Measurements from ENCODE around the gene PP2D1.
"Not testable (repeated sequence)": the region's sequence is repeated elsewhere in the genome, so short reads cannot be mapped to it uniquely, and the experiment has no call there.

PP2D1 gene

GRCh38 chr3:20041197-20041780 is 29.2 kb upstream of the PP2D1 start:
- DNase-seq, result peak; percentile 83
- in situ Hi-C loops (cut with MboI; ENCODE audit: low pct_unique_long_range_greater_than_20kb, low sequenced_read_pairs), result no loop called here

GRCh38 chr3:20040548-20041196 is 28.6 kb upstream of the PP2D1 start:
- peak; percentile 75 for DNase-seq
- in situ Hi-C loops (cut with MboI; ENCODE audit: low pct_unique_long_range_greater_than_20kb, low sequenced_read_pairs), result no loop called here

DNA sequence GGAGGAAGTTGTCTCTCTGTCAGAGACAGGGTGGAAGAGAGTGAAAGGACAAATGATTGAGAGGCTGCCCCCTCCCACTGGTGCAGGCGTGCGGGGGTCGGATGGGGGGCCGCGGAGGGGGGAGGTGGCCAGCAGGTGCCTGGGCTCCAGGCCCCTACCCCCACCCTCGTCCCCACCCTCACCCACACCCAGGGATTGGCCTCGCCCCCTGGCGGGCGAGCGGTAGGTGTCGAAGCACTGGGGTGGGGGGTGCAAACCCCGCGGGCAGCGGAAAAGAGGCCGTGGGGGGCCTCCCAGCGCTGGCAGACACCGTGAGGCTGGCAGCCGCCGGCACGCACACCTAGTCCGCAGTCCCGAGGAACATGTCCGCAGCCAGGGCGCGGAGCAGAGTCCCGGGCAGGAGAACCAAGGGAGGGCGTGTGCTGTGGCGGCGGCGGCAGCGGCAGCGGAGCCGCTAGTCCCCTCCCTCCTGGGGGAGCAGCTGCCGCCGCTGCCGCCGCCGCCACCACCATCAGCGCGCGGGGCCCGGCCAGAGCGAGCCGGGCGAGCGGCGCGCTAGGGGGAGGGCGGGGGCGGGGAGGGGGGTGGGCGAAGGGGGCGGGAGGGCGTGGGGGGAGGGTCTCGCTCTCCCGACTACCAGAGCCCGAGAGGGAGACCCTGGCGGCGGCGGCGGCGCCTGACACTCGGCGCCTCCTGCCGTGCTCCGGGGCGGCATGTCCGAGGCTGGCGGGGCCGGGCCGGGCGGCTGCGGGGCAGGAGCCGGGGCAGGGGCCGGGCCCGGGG is 27.9 kb upstream of the PP2D1 start, which contains the start of gene KAT2B:
TSS of gene KAT2B (plus strand) at position 682 of the 783 bp plus-strand sequence. CDS start at position 714, 32 bp downstream.
- in situ Hi-C loops (cut with MboI; ENCODE audit: low pct_unique_long_range_greater_than_20kb, low sequenced_read_pairs), result no loop called here
- DNase-seq, result peak; percentile 80

DNA sequence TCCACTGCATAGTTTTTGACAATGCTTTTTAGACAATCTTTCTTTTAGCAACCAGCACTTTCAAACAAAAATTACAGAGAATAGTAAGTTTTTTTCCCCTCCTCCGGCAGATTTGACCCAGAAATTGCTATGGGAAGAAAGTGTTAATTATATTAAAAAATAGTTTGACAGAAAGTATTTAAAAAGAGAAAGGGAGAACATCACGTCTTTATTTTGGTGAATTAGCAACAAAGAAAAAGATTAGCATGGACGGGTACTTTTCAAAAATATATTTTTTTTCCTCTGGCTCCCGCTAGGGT is 27.4 kb upstream of the PP2D1 start:
- in situ Hi-C loops (cut with MboI; ENCODE audit: low pct_unique_long_range_greater_than_20kb, low sequenced_read_pairs), result no loop called here
- DNase-seq, result no peak

DNA sequence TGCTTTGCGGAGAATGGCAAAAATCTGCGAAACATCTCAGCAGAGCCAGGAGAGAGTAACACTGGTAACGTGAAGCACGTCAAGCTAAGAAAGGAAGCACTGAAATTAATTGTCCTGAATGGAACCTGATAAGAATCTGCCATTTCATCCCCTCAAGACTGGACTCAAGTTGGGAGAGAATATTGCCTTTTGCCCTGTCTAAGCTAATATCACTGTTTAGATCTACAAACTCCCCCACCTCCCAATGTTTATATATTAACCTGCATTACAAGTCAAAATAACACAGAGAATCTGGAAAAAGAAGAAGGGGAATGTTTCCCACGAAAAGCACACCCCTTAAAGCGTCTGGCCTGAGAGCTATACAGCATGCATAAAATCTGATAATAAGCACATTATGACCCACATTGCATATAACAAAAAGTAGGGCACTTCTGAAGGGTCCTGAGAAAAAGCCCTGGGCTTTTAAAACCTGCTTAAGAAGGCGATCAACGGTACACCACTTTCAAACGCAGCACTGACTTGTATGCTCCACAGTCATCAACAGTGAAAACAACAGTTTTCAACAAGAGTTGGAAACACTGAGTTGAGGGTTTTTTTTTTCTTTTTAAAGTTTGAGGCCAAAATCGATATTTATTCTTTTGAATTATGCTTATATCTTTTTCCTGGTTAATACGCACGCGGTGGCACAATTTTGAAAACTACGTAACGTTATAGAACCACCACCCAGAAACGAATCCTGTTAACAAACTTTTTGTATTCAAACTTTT is 26.8 kb upstream of the PP2D1 start:
- in situ Hi-C loops (cut with MboI; ENCODE audit: low pct_unique_long_range_greater_than_20kb, low sequenced_read_pairs), result no loop called here

DNA sequence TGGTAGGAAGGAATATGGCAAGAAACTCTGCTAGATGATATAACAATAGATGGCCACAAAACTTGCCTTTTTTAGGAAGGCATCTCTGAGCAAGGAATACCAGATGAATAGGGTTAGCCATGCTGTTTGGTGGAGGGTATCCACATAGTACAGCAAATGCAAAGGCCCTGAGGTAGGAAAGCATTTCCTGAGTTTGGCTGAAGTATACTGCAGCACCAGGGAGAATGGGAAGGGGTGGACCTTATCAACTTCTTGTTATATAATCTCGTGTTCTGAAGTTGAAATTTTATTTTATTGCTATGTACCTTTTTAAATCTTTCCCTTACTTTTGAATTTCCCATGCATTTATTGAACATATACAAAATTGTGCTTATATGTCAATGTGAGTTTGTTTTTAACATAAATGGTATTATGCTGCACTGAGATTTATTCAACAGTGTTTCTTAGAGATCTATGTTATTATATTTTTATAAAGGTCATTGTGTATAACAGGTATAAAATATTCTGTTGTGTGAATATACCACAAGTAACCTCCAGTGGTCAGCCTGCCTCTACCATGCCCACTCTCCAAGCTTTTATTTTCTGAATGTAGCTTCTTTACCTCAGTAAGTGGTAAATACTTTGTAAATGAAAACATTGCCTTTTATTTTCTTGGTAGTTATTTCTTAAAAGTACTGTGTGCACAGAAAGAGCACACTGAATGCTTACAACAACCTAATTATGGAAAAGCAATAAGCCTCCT is 25.4 kb upstream of the PP2D1 start:
- in situ Hi-C loops (cut with MboI; ENCODE audit: low pct_unique_long_range_greater_than_20kb, low sequenced_read_pairs), result no loop called here
- DNase-seq, result no peak

More for the DNA sequence above, 26.8 kb upstream of the PP2D1 start:
- DNase-seq, result no peak

DNA sequence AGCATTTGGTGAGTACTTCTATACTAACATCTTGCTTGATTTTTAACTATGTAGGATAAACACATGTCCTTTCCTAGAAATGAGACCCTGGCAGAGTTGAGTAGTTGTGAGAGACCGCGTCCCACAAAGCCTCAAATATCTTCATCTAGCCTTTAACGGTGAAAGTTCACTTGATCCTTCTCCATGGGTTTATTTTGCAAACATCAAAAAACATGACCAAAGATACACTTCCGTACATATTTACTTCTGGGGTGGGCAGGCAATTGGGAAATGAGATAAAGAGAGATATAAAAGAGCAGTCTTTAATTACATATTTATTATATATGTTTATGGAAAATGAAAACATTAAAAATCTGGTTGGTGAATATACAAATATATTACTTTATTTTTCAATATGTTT is 23.0 kb upstream of the PP2D1 start:
- in situ Hi-C loops (cut with MboI; ENCODE audit: low pct_unique_long_range_greater_than_20kb, low sequenced_read_pairs), result no loop called here
- no peak for DNase-seq

- DNase-seq; in situ Hi-C loops (cut with MboI; ENCODE audit: low pct_unique_long_range_greater_than_20kb, low sequenced_read_pairs): not testable (repeated sequence)
Observed at GRCh38 chr3:20031939-20032338, 19.9 kb upstream of the PP2D1 start.

DNA sequence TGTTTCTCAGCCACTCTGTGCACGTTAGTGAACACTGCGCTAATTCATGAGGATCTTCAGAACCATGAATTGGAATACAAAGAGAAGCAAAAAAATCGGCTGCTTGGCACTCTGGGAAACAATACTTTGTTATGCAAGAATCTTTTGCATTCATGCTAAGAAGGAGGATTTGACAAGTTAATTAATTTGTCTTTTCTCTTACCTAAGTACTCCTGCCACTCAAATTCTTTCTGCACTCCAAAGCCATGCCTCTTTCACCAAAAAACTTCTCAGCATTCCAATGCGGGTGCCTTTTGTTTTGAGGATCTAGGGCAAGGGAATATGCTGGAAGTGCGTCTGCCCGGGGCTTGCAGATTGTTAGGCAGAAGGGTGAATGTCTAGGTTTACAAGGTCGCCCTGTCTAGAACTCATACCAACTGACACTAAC is 16.9 kb upstream of the PP2D1 start:
- no peak for DNase-seq
- in situ Hi-C loops (cut with MboI; ENCODE audit: low pct_unique_long_range_greater_than_20kb, low sequenced_read_pairs), result no loop called here

DNA sequence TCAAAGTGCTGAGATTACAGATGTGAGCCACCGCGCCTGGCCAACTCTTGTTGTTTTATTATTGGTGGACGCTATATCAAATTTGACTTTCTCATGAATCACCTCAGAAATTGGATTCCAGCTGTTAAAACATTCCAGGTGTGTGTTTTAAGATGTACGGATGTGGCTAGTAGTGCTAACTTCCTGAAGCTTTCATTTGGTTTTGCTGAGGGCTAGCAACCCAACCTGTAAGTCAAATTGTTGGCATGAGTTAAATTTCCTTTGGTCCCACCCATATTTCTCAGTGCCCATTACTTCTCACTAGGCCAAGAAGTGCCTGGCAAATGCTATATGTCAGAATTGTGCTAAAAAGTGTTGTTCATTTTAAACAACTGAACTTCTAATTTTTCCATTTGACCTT is 15.1 kb upstream of the PP2D1 start:
- DNase-seq, result no peak
- in situ Hi-C loops (cut with MboI; ENCODE audit: low pct_unique_long_range_greater_than_20kb, low sequenced_read_pairs), result no loop called here

DNA sequence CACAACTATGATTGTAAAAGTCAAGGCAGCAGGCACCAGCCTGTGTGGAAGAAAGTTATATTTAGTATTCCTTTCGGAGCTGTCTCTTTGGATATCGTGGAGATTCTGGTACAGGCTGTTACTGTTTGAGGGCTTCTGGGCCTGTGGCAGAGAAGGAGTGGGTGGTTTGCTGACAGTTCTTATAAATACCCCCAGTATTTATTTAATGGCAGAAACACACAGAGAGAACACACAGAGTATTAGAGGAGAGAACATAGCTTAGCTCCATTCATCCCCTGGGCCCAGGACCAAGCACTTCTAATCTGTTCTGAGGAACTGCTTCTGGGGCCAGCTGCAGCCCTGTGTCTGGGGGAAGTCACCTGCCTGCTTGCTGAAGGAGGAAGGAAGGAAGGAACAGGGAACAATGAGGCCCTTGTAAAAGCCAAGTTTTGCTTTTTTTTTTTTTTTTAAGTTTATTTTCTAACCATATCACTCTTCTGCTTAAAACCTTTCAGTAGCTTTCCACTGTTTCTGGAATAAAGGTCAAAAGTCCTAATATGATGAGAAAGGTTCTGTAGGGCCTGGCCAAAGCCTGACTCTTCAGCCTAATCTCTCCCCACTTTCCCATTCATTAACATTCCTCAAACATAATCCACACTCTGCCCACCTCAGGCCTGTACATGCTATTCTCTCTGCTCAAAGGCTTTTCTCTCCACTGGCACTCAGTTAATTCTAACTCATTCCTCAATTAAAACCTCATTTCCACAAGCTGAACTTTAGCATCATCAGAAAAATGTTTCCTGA is 11.8 kb upstream of the PP2D1 start:
- peak; percentile 32 for DNase-seq
- in situ Hi-C loops (cut with MboI; ENCODE audit: low pct_unique_long_range_greater_than_20kb, low sequenced_read_pairs), result no loop called here

- DNase-seq, result peak; percentile 24
- in situ Hi-C loops (cut with MboI; ENCODE audit: low pct_unique_long_range_greater_than_20kb, low sequenced_read_pairs), result no loop called here
Observed at GRCh38 chr3:20022954-20023622, 11.0 kb upstream of the PP2D1 start.

- DNase-seq; in situ Hi-C loops (cut with MboI; ENCODE audit: low pct_unique_long_range_greater_than_20kb, low sequenced_read_pairs): not testable (repeated sequence)
Observed at GRCh38 chr3:20016076-20016475, 4.0 kb upstream of the PP2D1 start.

DNA sequence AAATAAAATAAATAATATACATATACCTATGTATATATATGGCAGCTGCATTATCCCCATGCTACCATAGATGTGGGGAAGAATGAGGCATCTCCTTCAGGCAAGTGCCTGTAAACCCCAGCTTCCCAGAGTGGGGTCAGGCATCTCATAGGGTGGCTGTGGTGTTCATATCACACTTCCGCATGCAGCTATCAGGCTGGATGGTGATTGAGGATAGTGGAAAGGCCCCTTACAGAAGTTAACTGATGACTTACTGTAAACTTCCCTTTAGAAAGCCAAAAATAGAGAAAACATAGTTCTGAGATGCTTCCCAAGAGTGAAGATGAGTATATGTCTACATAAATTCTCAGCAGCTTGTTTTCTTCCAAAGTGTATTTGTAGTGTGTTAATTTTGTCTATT is 3.5 kb upstream of the PP2D1 start:
- DNase-seq, result no peak
- in situ Hi-C loops (cut with MboI; ENCODE audit: low pct_unique_long_range_greater_than_20kb, low sequenced_read_pairs), result no loop called here

DNA sequence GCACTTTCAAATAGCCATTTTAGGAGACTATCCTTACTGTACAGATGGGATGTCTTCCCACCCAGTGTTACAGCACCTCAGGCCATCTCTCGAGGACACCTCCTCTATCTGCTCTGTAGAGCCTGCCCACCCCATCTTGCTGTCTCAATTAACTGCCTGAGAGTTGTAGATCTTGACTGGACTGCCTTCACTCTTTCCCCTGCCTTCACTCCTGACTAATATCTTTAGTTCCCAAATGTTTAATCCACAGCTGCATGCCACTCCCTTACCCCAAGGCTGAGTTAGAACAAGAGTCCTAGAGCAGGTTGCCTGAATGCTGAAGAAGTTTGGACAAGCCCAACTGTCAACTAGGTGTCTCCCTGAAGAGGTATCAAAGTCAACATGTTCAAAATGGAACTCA is 1.3 kb upstream of the PP2D1 start:
- no peak for DNase-seq
- in situ Hi-C loops (cut with MboI; ENCODE audit: low pct_unique_long_range_greater_than_20kb, low sequenced_read_pairs), result no loop called here

DNA sequence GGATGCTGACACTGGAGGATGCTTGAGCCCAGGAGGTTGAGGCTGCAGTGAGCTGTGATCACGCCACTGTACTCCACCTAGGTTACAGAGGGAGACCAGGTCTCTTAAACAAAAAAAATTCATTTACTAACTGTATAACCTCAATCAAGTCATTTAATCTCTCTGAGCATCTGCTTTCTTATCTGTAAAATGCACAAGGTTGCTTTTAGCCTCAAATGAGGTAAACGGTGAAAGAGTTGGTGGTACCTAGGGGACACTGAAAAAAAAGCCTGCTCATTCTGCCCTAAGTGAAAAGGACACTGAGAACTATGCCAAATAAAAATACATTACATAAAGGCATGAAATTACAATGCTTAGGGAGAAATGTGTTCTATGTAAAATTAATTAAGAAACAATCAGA is 3.4 kb downstream of the PP2D1 start:
- DNase-seq, result no peak
- in situ Hi-C loops (cut with MboI; ENCODE audit: low pct_unique_long_range_greater_than_20kb, low sequenced_read_pairs), result no loop called here

- in situ Hi-C loops (cut with MboI; ENCODE audit: low pct_unique_long_range_greater_than_20kb, low sequenced_read_pairs), result no loop called here
- no peak for DNase-seq
Observed at GRCh38 chr3:20007960-20008359, 4.1 kb downstream of the PP2D1 start.

GRCh38 chr3:20001932-20002331 is 10.1 kb downstream of the PP2D1 start:
- in situ Hi-C loops (cut with MboI; ENCODE audit: low pct_unique_long_range_greater_than_20kb, low sequenced_read_pairs), result no loop called here
- DNase-seq, result no peak
